HepG2 (cell line): Measurements from ENCODE around the gene OR2B2. TPM values are rescaled to one million over a fixed set of nuclear protein-coding genes. Genes with fewer than 3 reads are reported as not detected.

Experiments
- AGO1 ChIP-seq: fragments of 200-400 bp; formaldehyde crosslinking; IDR thresholded peaks from 2 replicates; pipeline ENCODE4 v1.6.1; 2017; ENCODE audit warnings: mild to moderate bottlenecking, low read depth, low read length, moderate library complexity; ENCODE audit not compliant: poor library complexity, severe bottlenecking
- CREBL2 ChIP-seq: sonication (generic); formaldehyde crosslinking; IDR thresholded peaks from 2 replicates; pipeline ENCODE4 v1.8.1; 2023; ENCODE audit warnings: missing genetic modification reagents, mild to moderate bottlenecking, borderline replicate concordance
- CTCF ChIP-seq: sonication (generic); formaldehyde crosslinking; IDR thresholded peaks from 2 replicates; pipeline ENCODE4 v1.5.0; 2020; ENCODE audit warnings: mild to moderate bottlenecking, missing genetic modification reagents, moderate library complexity
- GZF1 ChIP-seq: sonication (generic); formaldehyde crosslinking; IDR thresholded peaks from 2 replicates; pipeline ENCODE4 v1.5.1; 2020; ENCODE audit warnings: mild to moderate bottlenecking, missing genetic modification reagents
- HDAC2 ChIP-seq: sonication (generic); formaldehyde crosslinking; IDR thresholded peaks from 2 replicates; pipeline ENCODE4 v1.4.0; 2020; ENCODE audit warnings: missing genetic modification reagents
- IRF9 ChIP-seq: sonication (generic); formaldehyde crosslinking; IDR thresholded peaks from 2 replicates; pipeline ENCODE4 v1.8.0; 2022; ENCODE audit warnings: missing genetic modification reagents, mild to moderate bottlenecking, borderline replicate concordance
- MAF1 ChIP-seq: sonication (generic); formaldehyde crosslinking; IDR thresholded peaks from 2 replicates; pipeline ENCODE4 v1.5.0; 2020; ENCODE audit warnings: missing genetic modification reagents, borderline replicate concordance
- MLX ChIP-seq: IDR thresholded peaks from 2 replicates; pipeline ENCODE4 v1.6.1; 2016
- MXD4 ChIP-seq: IDR thresholded peaks from 2 replicates; pipeline ENCODE4 v1.6.1; 2016; ENCODE audit warnings: mild to moderate bottlenecking, missing biosample characterization, missing genetic modification reagents
- ONECUT2 ChIP-seq: sonication (generic); formaldehyde crosslinking; IDR thresholded peaks from 2 replicates; pipeline ENCODE4 v1.4.0; 2020; ENCODE audit warnings: missing genetic modification reagents
- PITX1 ChIP-seq: sonication (generic); formaldehyde crosslinking; IDR thresholded peaks from 2 replicates; pipeline ENCODE4 v1.5.1; 2020; ENCODE audit warnings: mild to moderate bottlenecking, missing genetic modification reagents
- PREB ChIP-seq: sonication (generic); formaldehyde crosslinking; IDR thresholded peaks from 2 replicates; pipeline ENCODE4 v1.4.0; 2020; ENCODE audit warnings: missing genetic modification reagents
- RBFOX2 ChIP-seq: fragments of 200-400 bp; formaldehyde crosslinking; IDR thresholded peaks from 2 replicates; pipeline ENCODE4 v1.6.1; 2017; ENCODE audit warnings: low read depth, mild to moderate bottlenecking, low read length
- RNF2 ChIP-seq: fragments of 450-650 bp; conservative IDR thresholded peaks from 2 replicates; pipeline ENCODE4 v1.6.1; 2016; ENCODE audit warnings: low read depth
- TBX3 ChIP-seq: fragments of 450-650 bp; IDR thresholded peaks from 2 replicates; pipeline ENCODE4 v1.6.1; 2017; ENCODE audit warnings: antibody characterized with exemption, mild to moderate bottlenecking, inconsistent platforms, borderline replicate concordance
- YEATS4 ChIP-seq: sonication (generic); formaldehyde crosslinking; IDR thresholded peaks from 2 replicates; pipeline ENCODE4 v1.4.0; 2020; ENCODE audit warnings: missing genetic modification reagents, borderline replicate concordance
- ZFX ChIP-seq: sonication (generic); formaldehyde crosslinking; IDR thresholded peaks from 2 replicates; pipeline ENCODE4 v1.4.0; 2020; ENCODE audit warnings: mild to moderate bottlenecking, low read depth, missing genetic modification reagents, moderate library complexity
- ZFYVE20 ChIP-seq: sonication (generic); formaldehyde crosslinking; IDR thresholded peaks from 2 replicates; pipeline ENCODE4 v1.8.0; 2023; ENCODE audit warnings: low read depth, mild to moderate bottlenecking, moderate library complexity, missing genetic modification reagents, borderline replicate concordance
- ZKSCAN1 ChIP-seq: fragments of 150-350 bp; IDR thresholded peaks from 2 replicates; pipeline ENCODE4 v1.6.1; 2014; ENCODE audit warnings: low read length
- ZNF337 ChIP-seq: sonication (generic); formaldehyde crosslinking; IDR thresholded peaks from 2 replicates; pipeline ENCODE4 v1.5.1; 2020; ENCODE audit warnings: missing genetic modification reagents, low read depth, mild to moderate bottlenecking, borderline replicate concordance
- ZNF564 ChIP-seq: sonication (generic); formaldehyde crosslinking; IDR thresholded peaks from 2 replicates; pipeline ENCODE4 v1.8.1; 2023; ENCODE audit warnings: mild to moderate bottlenecking, missing genetic modification reagents
- ZNF678 ChIP-seq: sonication (generic); formaldehyde crosslinking; IDR thresholded peaks from 2 replicates; pipeline ENCODE4 v1.4.0; 2020; ENCODE audit warnings: mild to moderate bottlenecking, missing genetic modification reagents
- ZNF7 ChIP-seq: IDR thresholded peaks from 2 replicates; pipeline ENCODE4 v1.6.1; 2016; ENCODE audit warnings: missing biosample characterization, missing genetic modification reagents
- ZNF816 ChIP-seq: sonication (generic); formaldehyde crosslinking; IDR thresholded peaks from 2 replicates; pipeline ENCODE4 v1.8.0; 2022; ENCODE audit warnings: missing genetic modification reagents, mild to moderate bottlenecking, borderline replicate concordance
- ZZZ3 ChIP-seq: sonication (generic); formaldehyde crosslinking; IDR thresholded peaks from 2 replicates; pipeline ENCODE4 v1.4.0; 2020; ENCODE audit warnings: missing genetic modification reagents, mild to moderate bottlenecking, borderline replicate concordance
- polyA plus RNA-seq, 8 experiments: library from polyadenylated mRNA; depleted of rRNA in 3 of 8; stranded (reverse) in 7 of 8; unstranded in 1 of 8; fragments of >200 nt; fragmentation: Illumina TruSeq in 4 of 8; extraction: Trizol in 4 of 8; gene quantifications; 2 replicates each; pipeline versions ENCODE4 v1.2.1 to v1.2.3, GENCODE V29; 2011 to 2016; ENCODE audit warnings: low read depth in 4 of 8, missing spikeins in 1 of 8, mixed read lengths in 1 of 8; ENCODE audit not compliant: insufficient read depth in 1 of 8
- total RNA-seq, 5 experiments: library from RNA; depleted of rRNA; stranded (reverse); fragments of >200 nt; fragmentation: Illumina TruSeq; extraction: Trizol; gene quantifications; 2 replicates each; pipeline ENCODE4 v1.2.3, GENCODE V29; 2016; ENCODE audit warnings: low read depth in 1 of 5

OR2B2 gene
- total and polyA plus RNA-seq, 2 of the 13 experiments (the other 11 are each of a cell fraction or from before 2014, with no cell fraction given): not detected

GRCh38 chr6:27902335-27903314, 9.6 kb downstream of the OR2B2 start (continued):
- no peak for TF ChIP-seq CTCF (CRISPR knock-in tag)
- no peak for TF ChIP-seq ZNF7 (CRISPR knock-in tag)
- peak; percentile 79 for TF ChIP-seq AGO1
- no peak for TF ChIP-seq CREBL2
- TF ChIP-seq ZNF678: peak; percentile 20; the same call in 1 of the 2 replicates
- TF ChIP-seq RBFOX2: 0 out of 2 replicates have a peak, but pooled peaks have one; percentile 42
- TF ChIP-seq HDAC2 (CRISPR knock-in tag): peak; percentile 54; the same call in 1 of the 2 replicates
- TF ChIP-seq YEATS4: no peak
- no peak for TF ChIP-seq ZZZ3 (CRISPR knock-in tag)
- TF ChIP-seq IRF9: no peak; the same call in 1 of the 2 replicates
- TF ChIP-seq PREB: 0 out of 2 replicates have a peak, but pooled peaks have one; percentile 31
- TF ChIP-seq ZNF816: peak; percentile 90; the same call in 1 of the 2 replicates
- TF ChIP-seq ONECUT2 (CRISPR knock-in tag): peak; percentile 48
- TF ChIP-seq PITX1 (CRISPR knock-in tag): peak; percentile 41; the same call in 1 of the 2 replicates
- TF ChIP-seq RNF2: peak; percentile 64; the same call in 1 of the 2 replicates
- TF ChIP-seq ZKSCAN1: no peak; the same call in 1 of the 2 replicates
- no peak for TF ChIP-seq TBX3
- TF ChIP-seq MXD4: peak; percentile 74
- TF ChIP-seq ZNF337 (CRISPR knock-in tag): peak; percentile 41; the same call in 1 of the 2 replicates
- no peak for TF ChIP-seq MLX (CRISPR knock-in tag)
- peak; percentile 65; the same call in 1 of the 2 replicates for TF ChIP-seq ZFX (CRISPR knock-in tag)
- no peak for TF ChIP-seq ZNF564 (CRISPR knock-in tag)
- TF ChIP-seq GZF1 (CRISPR knock-in tag): peak; percentile 93
- TF ChIP-seq ZFYVE20 (CRISPR knock-in tag): no peak
- TF ChIP-seq MAF1: peak; percentile 95
